HG03039 (cell line): ENCODE results near the gene WNT6.
"Not testable (repeated sequence)": the region's sequence is repeated elsewhere in the genome, so short reads cannot be mapped to it uniquely, and the experiment has no call there.

ENCODE experiments used
- ATAC-seq: cut with Tn5 transposase; IDR thresholded peaks from one replicate; pipeline ENCODE4 v1.9.1; 2021; ENCODE audit warnings: mild to moderate bottlenecking, moderate library complexity; ENCODE audit not compliant: unreplicated experiment

WNT6 gene

DNA sequence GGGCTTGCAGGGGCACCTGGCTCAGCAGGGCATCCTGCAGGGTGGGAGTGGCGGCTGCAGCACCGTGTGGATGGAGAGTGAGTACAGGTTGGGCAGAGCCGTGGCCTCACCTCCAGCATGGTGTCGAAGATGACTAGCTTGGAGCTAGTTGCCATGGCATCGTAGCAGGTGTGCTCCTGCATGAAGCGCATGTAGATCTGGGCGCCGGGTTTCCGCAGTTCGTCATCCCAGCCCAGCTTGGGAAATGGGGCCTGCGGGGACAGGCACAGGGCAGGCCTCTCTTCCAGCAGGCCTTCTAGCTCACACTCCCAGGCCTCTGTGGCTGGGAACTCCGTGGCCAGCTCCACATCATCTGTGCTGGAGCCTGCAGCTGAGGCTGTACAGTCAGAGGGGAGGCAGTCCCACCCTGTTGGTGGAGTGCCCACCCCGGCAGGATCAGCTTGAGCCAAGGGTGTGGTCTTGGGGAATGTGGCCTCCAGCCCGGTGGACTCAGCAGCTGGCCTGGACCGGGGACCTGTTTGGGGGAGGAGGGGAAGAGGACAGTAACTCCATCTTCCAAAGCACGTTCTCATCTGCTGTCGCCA is 29.6 kb upstream of the WNT6 start:
- no peak for ATAC-seq

DNA sequence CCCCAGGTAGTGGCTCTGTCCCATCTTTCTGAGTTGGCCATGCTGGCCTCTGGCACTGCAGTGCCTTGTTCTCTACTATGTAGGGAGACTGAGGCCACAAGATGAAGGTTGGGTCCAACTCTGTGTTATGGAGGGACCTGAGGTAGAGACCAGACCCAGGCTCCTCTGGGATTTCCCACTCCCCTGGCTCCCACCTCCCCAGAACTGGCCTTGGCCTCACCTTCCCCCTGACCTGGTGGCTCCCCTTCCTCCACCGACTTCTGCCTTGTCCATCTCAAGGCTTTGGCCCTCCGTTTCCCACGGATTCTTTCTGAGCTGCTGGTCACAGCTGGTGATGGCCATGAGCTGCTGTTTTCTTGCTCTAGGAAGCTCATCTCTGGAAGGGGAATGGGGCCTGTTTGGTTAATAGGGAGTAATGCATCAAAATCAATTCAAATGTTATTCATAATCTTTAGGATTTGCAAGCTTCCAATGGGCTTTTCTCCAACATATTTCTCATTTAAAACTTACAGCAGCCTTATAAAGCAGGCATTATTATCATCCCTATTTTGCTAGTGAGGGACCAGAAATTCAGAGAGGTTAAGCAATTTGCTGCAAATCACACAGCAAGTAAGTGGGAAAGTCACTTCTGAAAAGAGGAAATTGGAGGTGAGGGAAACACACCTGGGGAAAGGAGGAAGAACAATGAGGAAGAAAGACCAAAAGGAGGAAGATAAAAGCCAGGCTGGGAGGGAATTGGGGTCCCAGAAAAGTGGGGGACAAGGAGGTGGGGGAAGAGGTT is 28.9 kb upstream of the WNT6 start:
- no peak for ATAC-seq

DNA sequence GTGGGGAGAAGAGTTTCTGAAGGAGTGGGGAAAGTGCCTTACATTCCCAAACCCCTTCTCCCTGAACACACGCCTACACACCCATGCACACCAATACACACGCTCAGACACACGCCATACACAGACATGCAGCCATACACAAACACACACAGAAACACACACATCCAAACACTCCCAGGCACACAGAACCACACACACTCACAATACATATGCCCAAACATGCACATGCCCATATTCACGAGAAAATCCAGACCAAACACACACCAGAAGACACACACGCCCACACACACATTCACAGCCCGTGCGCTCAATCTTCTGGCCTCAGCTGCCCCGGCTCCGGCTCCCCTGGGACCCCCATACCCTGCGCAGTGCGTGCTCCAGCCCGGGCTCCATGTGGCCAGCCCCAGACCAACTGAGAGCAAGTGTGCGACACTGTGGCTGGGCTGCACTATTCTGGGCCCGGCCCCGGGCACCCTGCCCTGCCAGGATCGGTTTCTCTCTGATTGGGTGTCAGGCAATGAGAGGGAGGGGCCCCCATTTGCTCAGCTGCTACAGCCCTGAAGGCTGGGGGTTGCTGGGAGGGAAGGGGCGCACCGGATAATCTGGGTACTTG is 28.1 kb upstream of the WNT6 start, which contains the start of gene PRKAG3:
Gene PRKAG3 (minus strand): TSS at position 426 of the 613 bp plus-strand sequence.
- no peak for ATAC-seq

DNA sequence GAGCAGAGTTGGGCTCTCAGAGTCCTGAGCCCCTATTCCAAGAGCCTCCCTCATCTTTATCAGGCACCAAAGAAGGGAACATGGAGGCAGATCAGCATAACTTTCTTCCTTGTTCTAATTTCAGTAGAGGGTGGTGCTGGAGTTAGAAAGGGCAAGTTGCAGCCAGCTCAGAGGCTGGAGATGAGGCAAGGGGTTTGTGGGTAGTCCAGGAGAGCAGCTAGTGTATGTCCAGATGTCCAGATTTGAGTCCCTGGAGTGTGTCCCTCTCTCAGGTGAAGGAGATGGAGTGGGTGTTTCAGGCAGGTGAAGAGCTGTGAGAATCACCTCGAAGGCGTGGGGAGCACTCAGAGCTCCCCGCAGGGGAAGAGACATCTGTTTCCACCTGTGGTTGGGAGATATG is 27.5 kb upstream of the WNT6 start:
- ATAC-seq, result no peak

DNA sequence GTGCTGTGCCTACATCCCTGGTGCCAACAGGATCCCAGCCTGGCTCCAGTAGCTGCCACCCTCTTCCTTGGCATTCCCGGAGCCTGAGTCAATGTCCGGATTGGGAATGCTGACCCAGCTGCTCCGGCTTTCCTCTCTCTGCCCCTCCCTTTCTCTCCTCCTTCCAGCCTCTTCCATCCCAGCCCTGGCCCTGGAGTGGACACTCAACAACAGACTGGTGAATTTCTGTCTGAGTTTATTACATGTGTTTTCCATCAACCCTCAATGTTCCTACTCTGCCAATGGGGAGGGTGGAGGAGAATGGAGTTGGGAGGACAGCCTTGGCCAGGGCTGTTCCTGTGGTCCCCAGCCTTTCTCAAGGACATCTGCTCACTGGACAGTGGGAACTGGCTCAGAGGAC is 27.1 kb upstream of the WNT6 start:
- no peak for ATAC-seq

DNA sequence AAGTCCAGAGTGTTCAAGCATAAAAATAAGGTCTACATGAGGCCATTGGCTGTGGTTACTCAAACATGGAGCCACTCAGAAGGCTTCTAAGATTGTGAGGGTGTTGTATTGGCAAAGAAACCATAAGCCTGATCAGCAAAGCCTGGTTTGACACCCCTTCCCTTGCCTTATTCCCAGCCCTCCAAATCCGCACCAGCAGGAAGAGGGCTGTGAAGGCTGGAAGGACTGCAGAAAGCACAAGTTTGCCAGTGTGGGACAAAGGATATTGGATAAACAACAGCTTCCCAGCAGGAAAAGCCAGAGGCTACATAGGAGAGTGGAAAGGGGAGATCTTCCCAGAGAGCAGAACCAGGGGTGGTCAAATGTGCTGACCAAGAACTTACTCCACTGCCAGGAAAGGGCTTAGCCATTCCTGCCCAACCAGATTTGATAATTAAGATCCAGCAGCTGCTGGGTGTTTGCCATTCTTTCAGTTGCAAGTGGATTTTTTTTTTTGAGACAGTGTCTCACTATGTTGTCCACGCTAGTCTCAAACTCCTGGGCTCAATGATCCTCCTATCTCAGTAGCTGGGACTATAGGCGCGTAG is 26.5 kb upstream of the WNT6 start:
- ATAC-seq, result no peak

DNA sequence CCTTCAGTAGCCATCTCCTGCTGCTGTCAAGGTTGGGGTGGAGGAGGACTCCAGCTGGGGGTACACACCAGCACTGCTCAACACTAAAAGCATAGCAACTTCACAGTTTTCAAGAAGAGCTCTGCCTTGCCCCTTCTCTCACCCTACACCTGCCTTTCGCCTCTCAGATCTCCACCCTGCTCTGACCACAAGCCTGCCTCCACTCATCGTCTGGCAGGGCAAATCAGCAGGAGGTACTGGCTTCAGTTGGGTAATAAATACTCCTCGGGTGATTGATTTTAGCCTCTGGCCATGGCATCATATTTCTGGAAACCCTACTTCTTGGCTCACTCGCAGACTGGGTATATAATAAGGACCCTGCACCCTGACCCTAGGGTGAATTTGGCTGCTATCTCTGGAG is 24.9 kb upstream of the WNT6 start:
- no peak for ATAC-seq

DNA sequence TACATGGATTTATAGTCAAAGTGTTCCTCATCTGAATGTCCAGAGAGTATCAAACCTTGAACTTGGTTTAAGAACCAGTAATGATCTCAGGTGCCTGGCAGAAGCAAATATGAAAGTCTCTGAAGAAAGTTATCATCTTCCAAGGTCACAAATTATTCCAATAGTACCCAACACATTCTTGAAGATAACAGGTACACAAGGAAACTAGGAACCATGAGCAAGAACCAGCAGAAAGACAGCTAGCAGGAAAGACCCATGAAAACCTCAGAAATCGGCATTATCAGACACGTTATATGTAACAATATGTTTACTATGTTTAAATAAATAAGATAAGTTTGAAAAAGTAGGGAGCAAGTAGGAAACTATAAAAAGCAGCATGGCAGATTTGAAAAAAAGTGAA is 22.1 kb upstream of the WNT6 start:
- no peak for ATAC-seq

DNA sequence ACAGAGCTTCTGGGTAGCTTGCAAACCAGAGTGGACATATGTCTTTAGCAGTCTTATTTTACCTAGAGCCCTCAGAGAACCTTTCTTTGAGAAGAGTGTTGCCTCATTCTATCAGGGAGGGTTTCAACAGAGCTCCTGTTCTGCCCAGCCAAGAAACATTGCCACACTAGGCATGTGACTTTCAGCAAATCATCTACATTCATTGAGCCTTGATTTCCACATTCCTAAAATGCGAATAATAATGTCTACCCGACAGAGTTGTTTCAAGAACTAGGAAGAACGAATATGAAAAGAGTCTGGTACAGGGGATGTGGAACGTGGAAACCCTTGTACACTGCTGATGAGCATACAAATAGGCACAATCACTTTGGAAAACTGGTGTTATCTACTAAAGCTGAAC is 20.2 kb upstream of the WNT6 start:
- ATAC-seq, result no peak

DNA sequence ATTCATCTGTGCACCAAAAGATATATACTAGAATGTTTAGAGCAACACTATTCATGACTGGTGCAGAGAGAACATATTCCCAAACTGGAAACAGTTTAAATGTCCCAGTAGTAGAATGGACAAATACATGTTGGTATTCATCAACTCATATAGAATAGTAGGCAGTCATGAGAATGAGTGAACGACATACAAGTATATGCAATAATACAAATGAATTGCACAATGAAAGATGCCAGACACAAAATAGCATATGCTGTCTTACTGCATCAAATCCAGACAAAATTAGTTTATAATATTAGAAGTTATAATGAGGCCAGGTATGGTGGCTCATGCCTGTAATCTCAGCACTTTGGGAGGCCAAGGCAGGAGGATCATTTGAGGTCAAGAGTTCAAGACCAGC is 19.7 kb upstream of the WNT6 start:
- no peak for ATAC-seq

DNA sequence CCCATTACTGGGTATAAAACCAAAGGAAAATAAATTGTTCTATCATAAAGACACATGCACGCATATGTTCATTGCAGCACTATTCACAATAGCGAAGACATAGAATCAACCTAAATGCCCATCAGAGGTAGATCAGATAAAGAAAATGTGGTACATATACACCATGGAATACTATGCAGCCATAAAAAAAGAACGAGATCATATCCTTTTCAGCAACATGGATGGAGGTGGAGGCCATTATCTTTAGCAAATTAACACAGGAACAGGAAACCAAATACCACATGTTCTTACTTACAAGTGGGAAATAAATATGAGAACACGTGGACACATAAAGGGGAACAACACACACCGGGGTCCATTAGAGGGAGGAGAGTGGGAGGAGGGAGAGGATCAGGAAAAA is 15.3 kb upstream of the WNT6 start:
- ATAC-seq, result not testable (repeated sequence)

DNA sequence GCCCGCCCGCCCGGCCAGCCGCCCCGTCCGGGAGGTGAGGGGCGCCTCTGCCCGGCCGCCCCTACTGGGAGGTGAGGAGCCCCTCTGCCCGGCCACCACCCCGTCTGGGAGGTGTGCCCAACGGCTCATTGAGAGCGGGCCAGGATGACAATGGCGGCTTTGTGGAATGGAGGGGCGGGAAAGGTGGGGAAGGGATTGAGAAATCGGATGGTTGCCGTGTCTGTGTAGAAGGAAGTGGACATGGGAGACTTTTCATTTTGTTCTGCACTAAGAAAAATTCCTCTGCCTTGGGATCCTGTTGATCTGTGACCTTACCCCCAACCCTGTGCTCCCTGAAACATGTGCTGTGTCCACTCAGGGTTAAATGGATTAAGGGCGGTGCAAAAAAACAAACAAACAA is 12.6 kb upstream of the WNT6 start:
- not testable (repeated sequence) for ATAC-seq

DNA sequence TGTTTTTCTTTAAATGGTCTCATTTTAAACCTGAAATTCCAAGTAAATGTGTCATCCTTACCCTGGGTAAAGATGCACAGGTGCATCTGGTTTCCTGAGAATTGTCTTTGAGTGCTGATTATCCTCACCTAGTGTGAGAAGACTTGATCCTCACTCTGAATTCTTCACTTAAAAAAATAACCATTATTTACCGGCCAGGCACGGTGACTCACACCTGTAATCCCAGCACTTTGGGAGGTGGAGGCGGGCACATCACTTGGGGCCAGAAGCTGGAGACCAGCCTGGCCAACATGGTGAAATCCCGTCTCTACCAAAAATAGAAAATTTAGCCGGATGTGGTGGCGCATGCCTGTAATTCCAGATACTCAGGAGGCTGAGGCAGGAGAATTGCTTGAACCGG is 9.9 kb upstream of the WNT6 start:
- no peak for ATAC-seq

DNA sequence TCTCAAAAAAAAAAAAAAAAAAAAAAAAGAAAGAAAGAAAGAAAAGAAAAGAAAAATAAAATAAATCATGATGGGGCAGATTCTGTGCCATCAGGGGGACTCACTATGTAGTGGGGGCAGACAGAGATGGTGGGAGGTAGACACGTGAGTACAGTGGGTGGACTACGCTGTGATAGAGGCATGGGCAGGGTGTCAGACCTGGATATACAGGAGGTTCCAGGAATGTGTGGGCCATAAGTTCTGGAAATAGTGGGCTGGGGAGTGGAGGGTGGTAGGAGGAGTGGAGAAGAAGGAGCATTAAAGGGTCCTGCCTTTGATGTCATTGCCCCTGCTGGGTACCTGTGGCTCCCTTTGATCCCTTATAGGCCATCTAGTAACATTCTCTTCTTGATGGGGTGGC is 8.8 kb upstream of the WNT6 start:
- no peak for ATAC-seq

DNA sequence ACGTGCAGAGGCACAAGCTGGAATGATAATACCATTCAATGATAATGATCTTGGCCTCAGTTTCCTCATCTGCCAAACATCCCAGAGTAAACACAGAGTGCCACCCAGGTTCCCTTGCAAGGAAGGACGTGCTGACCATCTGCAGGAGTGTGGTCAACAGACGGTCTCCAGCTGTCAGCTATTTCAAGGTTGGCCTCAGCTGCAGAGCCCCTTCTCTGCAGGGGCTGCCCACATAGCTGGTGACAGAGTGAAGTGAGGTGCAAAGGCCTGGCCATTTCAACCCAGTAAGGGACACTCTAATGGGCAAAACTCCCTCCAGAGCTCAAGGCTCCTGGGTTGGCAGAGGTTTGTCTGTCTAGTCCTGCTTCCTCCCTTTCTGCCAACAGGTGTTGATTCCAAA is 8.3 kb upstream of the WNT6 start:
- no peak for ATAC-seq

DNA sequence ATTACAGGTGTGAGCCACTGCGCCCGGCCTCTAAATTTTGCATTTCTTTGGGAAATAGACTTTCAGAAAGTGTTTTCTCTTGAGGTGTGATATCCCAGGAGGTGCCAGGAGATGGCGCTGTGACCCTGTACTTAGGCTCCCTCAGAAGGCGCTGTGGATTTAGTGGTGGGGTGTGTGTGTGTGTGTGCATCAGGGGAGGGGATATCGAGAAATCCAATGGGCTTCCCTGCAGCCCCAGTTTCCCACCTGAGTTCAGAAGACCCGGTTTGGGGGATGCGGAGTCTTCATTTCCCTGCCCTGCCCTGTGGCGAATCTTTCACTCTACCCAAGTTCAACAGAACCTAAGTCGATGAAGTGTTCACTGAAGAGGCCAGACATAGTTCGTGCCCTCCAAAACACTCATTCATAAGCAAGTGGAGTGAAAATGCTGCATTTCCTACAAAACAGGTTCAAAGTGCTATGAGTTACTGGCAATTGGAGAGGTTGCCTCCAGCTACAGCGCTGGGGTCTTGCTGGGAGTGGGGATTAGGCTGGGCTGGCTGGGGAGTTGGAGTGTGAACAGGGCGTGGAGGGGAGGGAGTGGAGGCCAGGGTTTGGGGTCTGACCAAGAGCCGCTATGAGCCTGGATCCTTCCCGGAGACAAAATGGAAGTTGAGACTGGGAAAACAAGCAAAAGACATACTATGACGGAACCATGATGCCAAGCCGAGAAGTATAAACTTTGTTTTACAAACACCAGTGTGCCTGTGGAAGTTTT is 6.5 kb upstream of the WNT6 start:
- no peak for ATAC-seq

DNA sequence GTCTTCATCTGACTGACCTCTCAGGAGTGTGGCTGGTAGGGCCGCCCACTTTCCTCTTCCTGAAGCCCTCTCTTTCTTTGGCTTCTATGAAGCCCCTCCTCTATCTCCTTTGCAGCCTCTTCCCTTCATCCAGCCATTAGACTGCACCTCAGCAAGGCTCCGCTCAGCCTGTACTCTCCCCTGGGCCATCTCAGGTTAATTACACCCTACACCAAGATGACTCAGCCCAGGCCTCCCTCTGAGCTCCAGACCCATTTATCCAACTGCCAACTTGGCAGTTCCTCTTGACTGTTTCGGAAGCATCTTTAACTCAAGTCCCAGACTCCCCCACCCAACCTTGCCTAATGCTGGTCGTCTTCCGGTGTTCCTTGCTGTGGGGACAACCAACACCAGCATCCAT is 5.8 kb upstream of the WNT6 start:
- no peak for ATAC-seq

DNA sequence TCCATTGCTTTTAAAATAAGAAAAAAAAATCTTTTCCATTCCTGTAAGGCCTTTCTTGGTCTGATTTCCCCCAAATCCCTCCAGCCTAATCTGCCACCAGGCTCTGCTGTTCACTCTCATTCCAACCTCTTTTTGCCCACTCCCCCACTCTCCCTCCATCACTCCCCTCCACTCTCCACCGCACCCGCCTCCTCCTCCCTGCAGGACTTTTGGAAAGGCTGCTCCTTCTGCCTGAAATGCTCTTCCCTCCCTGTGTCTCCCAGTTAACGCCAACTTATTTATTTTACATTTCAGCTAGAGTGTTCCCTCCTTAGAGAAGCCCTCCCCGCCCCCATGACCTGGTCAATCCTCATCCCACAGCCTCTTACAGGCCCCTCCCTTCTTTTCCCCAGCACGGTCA is 4.7 kb upstream of the WNT6 start:
- no peak for ATAC-seq

DNA sequence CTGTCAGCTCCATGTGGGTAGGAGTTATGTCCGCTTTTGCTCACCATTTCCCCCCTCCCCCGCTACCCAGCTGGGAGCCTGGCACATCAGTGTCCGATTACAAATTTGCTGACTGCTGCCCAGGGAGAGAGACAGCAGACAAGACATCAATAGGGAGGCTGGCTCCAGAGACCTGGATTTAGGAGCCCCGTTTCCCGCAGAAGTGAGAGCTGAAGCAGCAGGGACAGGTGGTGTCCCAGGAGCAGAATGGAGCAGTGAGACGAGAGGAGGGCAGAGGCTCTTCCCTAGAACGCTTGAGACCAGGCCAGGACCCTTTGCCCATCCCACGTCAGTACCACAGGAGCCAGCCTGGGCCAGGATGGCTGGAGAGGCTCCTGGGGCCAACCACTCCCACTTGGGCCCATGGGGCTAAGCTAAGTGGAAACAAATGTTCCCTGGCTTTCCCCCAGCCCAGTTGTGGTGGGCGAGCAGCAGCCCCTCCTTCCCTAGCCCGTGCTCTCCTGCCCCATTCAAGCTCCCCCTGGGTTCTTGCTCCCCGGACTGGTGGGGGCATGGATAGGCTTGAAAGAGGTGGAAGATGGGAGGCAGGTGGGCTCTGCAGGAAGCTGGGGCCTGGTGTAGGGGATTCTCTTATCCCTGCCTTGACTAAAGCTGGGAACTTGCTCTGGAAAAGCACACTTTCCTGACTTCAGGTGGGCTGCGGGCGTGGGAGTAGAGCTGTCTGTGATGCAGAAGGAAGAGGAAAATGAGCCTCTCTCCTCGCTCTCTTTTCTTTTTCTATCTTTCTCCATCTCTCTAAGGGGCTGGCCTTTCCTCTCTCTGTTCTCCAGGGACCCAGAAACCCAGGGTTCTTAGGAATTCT is 4.1 kb upstream of the WNT6 start:
- ATAC-seq, result no peak

DNA sequence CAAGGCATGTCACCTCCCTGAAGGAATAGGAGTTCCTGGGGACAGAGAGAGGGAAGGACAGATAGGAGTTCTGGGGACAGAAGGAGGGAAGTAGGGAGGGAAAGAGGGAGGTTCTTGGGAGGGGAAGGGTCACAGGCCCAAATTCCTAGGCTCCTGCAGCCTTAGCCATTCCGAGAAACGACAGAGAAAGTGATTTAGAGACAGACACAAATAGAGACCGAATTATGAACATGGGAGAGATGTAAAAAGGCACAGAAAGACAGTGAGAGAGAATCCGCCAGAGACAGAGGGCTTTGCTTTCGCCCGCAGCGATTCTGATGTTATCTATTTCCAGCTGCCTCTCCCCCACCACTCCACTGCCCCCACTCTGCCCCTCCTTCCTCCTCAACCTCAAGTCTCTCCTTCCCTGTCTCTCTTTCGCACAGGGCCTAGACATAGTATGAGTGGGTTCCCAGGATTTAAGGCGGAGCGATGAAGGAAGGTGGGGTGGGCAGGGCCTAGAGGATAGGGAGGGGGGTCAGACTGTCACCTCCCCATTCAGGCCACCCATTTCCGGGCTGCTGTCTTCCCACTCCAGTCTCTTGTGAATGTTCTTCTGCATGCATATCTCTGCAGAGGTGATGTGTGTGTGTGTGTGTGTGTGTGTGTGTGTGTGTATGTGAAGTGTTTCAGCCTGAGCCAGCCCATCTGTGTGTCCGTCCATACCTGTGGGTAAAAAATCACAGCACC is 3.3 kb upstream of the WNT6 start:
- ATAC-seq, result no peak
